GM19455 (cell line): ENCODE measurements around the gene BICD1.
A peak's percentile ranks its signal among the peaks of the same experiment; 100 is the strongest.
"Not testable (repeated sequence)": the region's sequence is repeated elsewhere in the genome, so short reads cannot be mapped to it uniquely, and the experiment has no call there.

ENCODE experiments used
- ATAC-seq: cut with Tn5 transposase; IDR thresholded peaks from one replicate; pipeline ENCODE4 v1.9.1; 2021; ENCODE audit not compliant: unreplicated experiment

Gene BICD1

GRCh38 chr12:32106517-32107358 lies at the start of gene BICD1:
Gene BICD1, plus strand, starts transcription at chr12:32106847. Its CDS starts 485 bp downstream, at chr12:32107332.
- ATAC-seq: peak; percentile 75

DNA sequence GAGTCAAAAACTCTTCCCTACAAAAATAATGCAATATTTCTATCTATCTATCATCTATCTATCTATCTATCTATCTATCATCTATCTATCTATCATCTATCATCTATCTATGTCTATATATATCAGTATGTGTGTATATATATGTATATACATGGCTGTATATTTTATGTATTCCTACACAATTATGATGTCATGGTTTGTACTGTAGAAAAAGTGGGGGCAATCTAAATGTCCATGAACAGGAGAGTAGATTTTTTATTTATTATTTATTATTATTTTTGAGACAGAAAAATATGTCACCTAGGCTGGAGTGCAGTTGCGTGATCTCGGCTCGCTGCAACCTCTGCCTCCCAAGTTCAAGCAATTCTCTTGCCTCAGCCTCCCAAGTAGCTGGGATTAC lies 45.6 kb upstream of the BICD1 start:
- no peak for ATAC-seq

- ATAC-seq: no peak
These were observed 43.8 kb upstream of the BICD1 start for GRCh38 chr12:32062881-32063280.

DNA sequence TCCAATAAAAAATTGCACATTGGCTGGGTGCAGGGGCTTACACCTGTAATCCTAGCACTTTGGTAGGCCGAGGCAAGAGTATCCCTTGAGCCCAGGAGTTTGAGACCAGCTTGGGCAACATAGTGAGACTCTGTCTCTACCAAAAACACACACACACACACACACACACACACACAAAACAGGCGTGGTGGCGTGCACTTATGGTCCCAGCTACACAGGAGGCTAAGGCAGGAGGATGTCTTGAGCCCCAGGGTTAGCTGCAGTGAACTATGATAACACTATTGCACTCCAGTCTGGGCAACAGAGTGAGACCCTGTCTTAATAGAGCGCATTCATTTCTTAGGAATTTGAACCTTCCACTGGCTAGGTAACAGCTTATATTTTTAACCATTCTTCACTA lies 42.9 kb upstream of the BICD1 start:
- ATAC-seq: no peak

GRCh38 chr12:32066206-32066605 lies 40.4 kb upstream of the BICD1 start:
- ATAC-seq: no peak

GRCh38 chr12:32069071-32069470 lies 37.6 kb upstream of the BICD1 start:
- no peak for ATAC-seq

- no peak for ATAC-seq
These were observed 36.9 kb upstream of the BICD1 start for GRCh38 chr12:32069731-32070130.

GRCh38 chr12:32070370-32070769 lies 36.3 kb upstream of the BICD1 start:
- no peak for ATAC-seq

- ATAC-seq: no peak
These were observed 34.5 kb upstream of the BICD1 start for GRCh38 chr12:32072102-32072501.

DNA sequence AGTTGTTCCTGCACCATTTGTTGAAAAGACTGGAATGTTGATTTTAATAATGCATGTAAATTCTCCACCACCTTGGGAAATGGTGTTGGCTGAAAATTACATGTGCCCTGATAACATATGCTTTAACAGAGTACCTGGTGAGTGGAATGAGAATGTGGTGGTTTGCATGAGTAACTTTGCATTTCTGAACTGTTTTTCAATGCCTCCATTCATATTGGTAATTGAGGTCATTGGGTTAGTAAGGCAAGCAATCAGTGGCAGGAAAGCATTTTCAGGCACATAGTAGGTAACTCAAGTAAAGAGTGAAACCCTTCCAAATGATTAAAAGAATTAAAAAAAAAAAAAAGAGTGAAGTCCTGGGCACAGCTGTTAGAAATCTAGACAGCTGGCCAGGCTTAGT lies 32.2 kb upstream of the BICD1 start:
- no peak for ATAC-seq

DNA sequence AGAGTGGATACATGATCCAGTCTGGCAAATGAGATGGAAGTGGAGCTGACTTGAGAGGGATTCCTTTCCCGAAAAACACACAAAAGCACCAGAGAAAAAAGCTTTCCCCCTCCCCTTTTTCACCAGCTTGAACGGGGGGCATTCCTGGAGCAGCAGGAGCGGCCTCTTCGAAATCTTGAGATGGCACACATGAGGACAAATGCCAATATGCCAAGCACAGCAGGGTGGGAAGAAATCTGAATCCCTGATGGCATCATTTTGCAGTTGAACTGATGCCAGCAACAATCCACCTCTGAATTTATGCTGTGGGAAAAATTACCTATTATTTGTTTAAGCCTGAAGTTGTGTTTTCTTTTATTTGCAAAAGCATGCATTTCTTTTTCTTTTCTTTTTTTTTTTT lies 29.7 kb upstream of the BICD1 start:
- no peak for ATAC-seq

DNA sequence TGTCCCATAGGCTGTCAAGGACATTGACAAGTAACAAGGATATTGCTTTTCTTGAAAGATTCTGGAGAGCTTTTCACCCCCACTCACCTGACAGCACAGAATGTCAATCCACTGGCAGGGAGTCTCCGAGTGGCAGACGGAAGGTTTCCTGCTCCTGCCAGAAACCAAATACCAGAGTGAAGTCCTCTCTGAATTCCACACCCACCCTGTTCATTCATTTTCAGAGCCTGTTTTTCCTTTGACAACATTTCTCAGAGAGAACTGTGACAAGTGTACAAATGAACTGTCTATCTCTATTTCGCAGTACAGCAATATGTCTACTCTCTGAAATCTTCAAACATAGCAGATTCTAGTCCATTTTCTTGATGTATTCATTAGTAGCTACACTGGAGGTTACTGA lies 26.2 kb upstream of the BICD1 start:
- no peak for ATAC-seq

DNA sequence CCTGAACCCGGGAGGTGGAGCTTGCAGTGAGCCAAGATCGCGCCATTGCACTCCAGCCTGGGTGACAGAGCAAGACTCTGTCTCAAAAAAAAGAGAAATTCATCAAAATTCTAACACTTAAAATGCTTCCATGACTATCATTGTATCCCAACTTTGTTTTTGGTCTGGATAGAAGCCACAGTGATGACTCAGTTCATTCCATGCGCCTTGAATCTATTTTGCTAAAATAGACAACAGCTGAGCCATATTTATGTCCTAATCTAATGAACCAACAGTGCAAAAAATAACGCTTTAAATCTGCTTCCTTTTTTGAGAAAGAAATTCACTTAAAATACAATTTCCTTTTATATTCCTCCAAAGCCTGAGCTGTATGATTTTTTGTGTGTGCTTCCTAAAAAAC lies 23.2 kb upstream of the BICD1 start:
- no peak for ATAC-seq

- ATAC-seq: no peak
These were observed 22.5 kb upstream of the BICD1 start for GRCh38 chr12:32084017-32084688.

DNA sequence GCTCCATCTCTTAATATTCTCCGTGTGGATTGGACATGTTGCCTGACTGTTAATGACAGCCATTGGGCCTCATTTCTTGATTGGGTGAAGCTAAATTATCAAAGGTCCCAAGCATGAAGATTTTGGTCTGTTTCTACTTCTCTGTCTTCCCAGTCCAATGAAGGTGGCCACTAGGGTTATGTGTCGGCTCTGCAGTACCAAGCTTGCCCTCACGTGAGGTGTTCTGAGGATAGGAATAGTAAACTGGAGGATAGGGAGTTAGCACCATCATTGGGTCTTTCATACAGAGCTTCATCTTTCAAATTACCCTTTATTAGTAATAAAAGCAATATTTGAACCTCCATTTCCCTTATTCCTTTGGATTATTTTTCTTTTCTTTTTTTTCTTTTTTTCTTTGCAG lies 21.9 kb upstream of the BICD1 start:
- no peak for ATAC-seq

GRCh38 chr12:32087306-32087705 lies 19.3 kb upstream of the BICD1 start:
- ATAC-seq: no peak

DNA sequence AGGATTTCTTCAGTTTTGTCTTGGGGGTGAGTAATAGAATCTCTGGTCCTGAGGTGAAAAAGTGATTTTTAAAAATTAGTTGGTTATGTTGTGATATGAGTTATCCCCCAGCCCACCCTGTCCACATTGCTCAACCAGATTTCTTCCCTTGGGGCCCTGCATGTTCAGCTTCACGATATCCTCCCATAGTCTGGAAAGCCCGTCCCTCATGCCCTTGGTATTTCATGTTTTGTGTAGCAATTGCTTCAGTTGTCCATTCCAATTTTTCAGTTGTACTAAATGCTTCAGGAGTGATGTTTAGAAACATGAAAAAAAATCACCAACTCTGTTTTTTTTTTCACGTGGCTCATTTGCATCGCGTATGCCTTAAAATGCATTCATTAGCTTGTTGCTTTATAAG lies 17.5 kb upstream of the BICD1 start:
- ATAC-seq: no peak

- no peak for ATAC-seq
These were observed 17.1 kb upstream of the BICD1 start for GRCh38 chr12:32089586-32089985.

GRCh38 chr12:32091696-32092095 lies 15.0 kb upstream of the BICD1 start:
- ATAC-seq: no peak

- no peak for ATAC-seq
These were observed 8.5 kb upstream of the BICD1 start for GRCh38 chr12:32098112-32098511.

DNA sequence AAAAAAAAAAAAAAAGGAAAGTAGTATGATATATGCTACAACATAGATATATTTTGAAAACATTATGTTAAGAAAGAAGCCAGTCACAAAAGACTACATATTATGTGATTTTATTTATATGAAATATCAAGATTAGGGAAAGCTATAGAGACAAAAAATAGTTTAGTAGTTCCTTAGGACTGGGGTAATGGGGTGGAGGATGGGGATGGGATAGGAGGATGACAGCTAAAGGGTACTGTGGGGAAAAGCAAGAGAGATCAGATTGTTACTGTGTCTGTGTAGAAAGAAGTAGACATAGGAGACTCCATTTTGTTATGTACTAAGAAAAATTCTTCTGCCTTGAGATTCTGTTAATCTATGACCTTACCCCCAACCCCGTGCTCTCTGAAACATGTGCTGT lies 7.4 kb upstream of the BICD1 start:
- ATAC-seq: not testable (repeated sequence)

DNA sequence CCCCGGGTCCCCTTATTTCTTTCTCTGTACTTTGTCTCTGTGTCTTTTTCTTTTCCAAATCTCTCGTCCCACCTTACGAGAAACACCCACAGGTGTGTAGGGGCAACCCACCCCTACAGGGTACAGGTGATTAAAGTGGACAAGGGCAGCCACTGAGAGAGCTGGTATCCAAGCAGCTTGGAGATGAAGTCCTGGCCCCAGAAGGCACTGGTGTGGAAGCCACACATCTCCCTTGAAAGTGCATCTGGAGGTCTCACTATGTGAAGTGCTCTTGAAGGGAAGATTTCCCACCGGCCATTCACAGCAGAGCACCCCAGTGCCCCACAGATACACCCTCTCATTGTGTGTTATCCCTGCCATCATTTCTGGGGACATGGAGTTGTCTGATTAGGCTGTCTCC lies 6.3 kb upstream of the BICD1 start:
- no peak for ATAC-seq

DNA sequence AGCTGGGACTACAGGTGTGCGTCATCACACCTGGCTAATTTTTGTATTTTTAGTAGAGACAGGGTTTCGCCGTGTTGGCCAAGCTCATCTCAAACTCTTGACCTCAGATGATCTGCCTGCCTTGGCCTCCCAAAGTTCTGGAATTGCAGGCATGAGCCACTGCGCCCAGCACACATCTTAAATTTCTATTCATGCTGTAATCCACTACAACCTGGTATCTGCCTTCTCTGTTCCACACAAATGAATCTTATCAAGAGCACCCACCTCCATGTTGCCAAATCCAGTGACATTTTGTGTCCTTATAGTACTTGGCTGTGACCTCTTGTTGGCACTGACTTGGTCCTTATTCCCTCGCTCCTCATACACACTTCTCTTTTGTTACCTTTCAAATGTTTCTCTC lies 5.8 kb upstream of the BICD1 start:
- no peak for ATAC-seq
